Hematopoietic multipotent progenitor cell treated with erythropoietin and hydrocortisone succinate and interleukin-3 and kit ligand, for 6 days (in vitro differentiated cells): ENCODE data around the gene KISS1R.

Experiments
- DNase-seq: peaks from one replicate; pipeline ENCODE4 v3.0.0-alpha.2; 2015

Gene KISS1R

DNA sequence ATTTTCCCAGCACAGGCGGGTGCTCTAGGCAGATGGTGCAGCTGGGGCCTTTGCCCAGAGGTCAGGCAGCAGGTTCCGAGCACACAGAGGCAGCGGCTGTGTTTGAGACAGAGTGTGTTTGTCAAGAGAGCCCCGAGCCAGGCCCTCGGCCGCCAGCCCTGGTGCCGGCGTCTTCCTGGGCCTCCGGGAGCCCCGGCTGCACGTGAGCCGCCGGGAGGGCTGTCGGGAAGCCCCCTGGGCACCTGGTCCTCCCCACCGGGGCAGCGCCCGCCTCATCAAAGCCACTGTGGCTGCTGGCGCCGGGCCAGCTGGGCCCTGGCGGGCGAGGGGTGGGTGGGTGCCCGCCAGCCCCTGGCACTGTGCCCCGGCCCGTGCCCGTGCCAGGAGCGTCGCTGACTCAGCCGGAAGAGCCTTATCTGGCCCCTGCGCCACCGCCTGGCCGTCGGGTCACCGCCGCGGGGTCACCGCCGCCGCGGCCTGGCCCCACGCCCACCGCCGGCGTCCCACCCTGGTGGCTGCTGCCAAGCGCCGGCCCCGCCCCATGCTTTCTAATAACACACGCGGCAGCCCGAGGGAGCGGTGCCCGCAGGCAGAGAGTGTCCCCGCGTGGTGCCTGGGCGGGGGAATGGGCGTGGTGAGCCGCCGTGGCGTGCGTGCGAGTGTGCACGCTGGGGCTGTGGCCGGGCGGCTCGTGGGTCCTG, 23.6 kb downstream of the KISS1R start:
- DNase-seq, result peak; percentile 96

DNA sequence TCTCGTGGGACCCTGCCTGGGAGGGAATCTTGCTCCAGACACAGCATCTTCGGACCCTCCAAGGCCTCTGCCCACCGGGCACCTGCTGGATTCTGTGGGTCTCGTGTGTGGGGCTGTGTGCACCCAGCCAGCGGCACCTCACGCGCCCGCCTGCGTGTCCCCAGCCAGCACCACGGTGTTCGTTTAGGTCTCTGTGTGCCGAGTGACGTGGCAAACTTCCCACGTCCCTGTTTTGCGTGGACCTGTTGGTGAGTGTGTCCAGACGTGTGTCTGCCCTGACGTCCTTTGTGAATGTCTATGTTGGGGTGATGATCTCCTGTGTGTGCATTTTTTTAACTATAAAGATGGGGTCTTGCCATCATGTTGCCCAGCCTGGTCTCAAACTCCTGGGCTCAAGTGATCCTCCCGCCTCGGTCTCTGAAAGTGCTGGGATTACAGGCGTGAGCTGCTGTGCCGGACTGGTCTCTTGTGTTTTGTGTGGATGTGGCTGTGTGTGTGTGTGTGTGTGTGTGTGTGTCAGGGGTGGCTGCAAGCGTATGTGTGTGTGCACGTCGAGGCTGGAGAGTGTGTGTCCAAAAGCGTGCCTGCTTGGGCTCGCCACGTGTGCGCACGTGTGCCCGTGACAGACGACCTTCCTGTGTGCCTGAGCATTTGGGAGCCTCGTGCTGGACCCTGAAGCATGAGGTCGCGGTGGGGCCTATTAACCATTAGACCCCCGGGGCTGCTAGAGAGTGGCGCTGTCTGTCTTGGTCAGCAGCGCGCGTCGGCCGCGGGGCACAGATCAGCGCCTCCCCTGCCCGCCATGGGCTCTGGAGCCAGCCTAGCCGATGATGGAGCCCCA, 24.4 kb downstream of the KISS1R start:
- DNase-seq, result no peak

DNA sequence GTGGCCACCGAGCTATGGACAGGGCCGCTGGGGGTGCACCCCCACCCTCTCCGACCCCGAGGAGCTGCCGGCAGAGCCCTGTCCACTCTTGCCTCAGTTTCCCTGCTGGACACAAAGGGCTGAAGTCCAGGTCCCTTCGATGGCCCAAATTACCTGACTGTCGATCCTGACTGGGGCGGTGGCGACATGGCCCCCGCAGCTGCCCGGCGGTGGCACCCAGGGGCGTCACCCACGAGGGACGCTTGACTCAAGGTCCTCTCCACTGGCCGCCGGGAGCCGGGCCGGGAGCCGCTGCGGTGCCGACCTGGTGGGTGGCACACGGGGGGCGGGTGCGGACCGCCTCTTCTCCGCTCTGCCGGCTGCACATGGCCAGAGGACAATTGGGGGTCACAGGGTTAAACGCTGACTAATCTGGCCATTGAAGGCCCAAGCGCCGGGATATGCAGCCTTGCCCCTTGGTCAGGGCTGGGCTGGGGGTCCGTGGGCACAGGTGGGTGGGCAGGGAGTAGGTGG, 25.1 kb downstream of the KISS1R start:
- no peak for DNase-seq

DNA sequence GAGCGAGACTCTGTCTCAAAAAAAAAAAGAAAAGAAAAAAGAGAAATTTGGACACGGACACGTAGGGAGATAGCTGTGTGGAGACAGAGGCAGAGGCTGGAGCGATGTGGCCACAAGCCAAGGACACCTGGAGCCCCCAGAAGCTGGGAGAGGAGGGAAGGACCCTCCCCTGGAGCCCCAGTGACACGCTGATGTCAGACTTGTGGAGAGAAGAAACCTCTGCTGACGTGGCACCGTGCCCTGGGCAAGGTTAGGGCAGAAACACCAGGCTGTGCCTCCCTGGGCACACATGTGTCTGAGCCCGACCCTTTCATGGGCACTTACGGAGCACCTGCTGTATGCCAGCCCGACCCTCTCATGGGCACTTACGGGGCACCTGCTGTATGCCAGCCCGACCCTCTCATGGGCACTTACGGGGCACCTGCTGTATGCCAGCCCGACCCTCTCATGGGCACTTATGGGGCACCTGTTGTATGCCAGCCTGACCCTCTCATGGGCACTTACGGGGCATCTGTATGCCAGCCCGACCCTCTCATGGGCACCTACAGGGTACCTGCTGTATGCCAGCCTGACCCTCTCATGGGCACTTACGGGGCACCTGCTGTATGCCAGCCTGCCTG, 26.5 kb downstream of the KISS1R start:
- no peak for DNase-seq

DNA sequence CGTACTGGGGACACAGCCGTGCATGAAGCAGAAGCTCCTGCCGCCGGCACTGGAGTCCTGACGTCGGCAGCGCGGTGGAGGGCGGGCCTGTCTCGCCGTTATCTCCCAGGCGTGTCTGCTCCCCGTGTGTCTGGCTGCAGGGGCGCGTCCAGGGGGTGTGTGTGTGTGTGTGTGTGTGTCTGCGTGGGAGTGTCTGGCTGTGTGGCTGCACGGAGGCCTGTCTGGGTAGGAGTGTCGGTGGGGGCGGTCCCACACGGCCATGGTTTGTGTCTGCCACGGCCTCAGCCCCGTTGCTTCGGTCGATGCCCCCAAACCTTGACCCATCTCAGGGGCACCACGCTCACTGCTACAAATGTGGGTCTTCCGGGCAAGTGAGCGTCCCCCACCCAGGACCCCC, 27.0 kb downstream of the KISS1R start:
- peak; percentile 95 for DNase-seq

DNA sequence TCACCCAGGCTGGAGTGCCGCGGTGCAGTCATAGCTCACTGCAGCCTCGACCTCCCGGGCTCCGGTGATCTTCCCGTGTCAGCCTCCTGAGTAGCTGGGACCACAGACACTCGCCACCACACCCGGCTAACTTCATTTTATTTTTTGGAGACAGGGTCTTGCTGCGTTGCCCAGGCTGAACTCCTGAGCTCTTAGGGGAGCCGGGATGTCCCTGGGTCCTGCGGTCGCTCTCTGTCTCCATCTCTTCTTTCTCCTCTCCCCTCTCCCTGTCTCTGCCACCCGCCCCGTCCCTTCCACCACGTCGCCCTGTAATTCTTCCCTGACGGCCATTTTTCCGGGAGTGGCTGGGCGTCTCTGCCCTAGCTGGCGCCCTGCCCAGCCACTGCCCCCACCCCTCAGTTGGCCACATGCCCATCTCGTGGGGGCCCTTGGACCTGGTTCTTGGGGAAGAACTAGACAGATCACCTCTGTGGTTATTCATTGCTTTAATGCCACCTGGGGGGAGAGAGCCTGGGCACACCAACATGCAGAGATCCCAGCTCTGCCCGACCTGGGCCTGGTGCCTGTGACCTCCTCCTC, 27.6 kb downstream of the KISS1R start:
- peak; percentile 68 for DNase-seq

DNA sequence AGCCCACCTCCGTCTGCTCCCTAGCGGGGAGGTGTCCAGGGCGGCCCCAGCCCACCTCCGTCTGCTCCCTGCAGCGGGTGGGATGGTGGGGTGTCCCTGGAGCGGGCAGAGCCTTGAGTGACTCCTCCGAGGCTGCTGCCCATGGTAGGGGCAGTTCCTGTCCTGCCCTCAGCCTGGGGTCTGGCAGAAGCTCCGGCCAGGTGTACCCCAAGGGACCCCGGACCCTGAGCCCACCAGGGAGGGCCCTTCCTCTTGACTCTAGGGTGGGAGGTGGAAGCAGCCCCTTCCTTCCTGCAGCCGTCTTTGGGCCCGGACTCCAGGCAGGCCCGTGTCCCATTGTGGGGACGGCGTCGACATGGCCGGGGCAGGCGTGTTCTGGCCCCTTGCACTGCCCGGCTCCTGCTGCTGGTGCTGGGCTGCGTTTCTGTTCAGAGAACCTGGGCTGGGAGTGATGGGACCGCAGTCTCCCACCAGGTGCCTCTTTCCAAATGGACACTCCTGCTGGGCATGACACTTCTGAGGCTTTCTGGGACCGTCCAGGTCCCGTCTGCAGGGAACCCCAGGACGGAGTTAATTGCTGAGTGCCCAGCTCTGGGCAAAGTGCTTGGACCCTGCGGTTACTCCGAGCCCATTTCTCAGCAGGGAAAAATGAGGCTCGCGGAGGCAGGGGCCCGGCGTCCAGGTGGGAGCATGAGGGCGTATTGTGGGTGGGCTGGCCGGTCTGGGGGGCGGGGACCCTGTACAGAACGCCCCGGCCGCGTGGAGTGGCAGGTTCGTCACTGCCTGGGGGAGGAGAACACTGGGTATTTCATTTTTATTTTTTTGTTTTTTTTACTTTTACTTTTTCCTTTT, 28.5 kb downstream of the KISS1R start:
- DNase-seq, result no peak

DNA sequence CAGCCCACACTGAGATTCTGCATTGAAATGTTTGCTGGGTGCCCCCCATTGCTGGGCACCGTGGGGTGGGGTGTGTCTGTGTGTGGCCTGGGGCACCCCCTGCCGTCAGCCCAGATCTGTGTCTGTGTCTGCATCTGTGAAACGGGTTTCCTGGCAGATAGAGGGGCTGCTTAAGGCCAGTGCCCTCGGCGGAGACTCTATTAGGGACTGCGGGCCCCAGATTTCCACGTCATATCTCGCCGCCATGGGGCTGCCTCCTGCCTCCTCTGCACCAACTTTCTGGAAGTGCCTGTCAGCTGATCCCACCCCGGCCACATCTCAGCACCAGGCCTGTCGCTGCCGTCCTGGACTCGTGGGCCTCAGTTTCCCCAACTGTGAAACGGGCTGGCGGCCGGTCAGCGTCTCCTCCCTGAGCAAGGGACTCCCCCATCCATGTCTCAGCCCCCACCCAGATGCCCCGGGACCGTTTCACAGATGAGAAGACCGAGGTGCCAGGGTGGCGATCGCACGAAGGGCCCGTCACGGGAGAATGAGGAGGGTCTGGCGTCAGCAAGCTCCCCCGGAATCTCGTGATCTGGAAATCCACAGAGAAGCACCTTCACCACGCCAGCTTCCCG, 30.1 kb downstream of the KISS1R start:
- no peak for DNase-seq

DNA sequence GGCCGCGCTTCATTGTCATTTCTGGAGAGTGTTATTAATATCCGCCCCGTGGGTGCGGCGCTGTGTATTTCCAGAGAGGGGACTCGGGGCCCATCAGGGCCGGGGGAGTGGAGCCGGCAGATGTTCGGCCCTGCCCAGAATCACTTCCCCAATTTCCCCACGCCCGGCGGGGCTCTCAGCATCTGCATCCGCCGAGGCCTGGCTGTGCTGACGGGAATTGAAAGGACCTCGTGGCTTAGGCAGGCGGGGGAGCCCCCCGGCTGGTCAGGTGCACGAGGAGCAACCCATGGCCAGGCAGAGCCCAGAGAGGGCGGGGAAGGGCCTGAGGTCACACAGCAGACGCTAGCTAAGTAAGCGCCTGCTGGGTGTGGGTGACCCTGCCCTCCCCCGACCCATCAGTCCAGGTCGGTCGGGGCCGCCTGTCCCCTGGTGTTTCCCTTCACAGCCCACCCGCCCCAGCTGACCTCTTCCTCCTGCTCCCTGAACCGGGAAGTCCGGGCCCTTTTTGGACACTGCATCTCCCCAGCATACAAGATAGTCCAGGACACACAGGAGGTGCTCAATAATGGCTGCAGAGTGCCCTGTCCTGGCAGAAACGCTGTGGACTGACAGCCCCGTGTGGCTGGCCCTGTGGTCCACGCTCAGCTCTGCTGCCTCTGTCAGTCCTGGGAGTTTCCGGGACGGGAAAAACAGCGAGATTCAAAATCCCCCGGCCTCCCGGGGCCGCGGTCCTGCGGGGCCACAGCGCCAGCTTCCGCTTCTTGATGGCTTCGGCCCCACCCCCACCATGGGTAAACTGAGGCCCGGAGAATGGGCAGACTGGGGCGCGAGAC, 30.8 kb downstream of the KISS1R start:
- peak; percentile 57 for DNase-seq

DNA sequence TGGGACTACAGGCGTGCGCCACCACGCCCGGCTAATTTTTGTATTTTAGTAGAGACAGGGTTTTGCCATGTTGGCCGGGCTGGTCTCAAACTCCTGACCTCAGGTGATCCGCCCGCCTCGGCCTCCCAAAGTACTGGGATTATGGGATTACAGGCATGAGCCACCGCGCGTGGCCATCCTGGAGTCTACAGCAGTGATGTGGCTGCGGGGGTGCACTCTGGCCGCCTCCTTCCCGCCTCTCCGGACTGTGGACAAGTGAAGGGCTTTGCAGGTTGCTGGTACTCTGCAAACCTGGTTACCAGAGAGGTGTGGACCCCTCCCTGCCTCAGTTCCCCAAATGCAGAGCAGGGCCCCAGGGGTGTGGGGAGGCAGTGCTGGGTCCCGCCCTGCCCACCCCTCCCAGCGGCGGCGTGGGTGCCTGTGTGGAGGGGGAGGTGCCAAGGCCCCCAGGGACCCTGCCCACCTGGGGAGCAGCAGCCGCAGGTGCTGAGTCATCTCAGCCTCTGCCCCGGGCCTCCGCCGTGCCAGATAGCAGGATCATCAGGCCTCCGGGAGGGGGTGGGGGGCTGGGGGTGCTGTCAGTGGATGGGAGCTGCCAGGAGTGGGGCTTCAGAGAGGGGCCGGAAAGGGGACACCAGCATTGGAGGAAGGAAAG, 31.8 kb downstream of the KISS1R start:
- no peak for DNase-seq

DNA sequence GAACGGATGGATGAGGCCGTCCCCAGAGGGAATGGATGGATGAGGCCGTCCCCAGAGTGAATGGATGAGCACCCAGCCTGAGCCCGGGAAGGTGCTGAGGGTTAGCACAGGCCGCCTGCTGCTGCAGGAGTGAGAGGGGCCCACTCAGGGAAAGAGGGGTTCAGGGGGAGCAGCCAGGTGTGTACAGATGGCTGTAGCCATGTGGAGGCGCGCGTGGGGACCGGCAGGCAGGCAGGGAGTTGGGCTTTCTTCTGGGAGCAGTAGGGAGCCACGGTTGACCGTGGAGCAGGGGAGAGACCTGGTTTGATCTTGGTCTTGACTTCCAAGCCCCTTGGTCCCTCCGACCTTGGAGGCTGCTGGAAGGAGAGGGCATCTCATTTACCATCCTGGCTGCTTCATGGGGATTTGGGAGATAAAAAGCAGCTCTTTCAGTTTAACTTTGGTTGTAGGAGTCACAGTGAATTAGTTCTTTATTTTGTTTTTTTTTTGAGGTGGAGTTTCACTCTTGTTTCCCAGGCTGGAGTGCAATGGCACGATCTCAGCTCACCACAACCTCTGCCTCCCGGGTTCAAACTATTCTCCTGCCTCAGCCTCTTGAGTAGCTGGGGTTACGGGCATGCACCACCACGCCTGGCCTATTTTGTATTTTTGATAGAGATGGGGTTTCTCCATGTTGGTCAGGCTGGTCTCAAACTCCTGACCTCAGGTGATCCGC, 33.4 kb downstream of the KISS1R start:
- no peak for DNase-seq

DNA sequence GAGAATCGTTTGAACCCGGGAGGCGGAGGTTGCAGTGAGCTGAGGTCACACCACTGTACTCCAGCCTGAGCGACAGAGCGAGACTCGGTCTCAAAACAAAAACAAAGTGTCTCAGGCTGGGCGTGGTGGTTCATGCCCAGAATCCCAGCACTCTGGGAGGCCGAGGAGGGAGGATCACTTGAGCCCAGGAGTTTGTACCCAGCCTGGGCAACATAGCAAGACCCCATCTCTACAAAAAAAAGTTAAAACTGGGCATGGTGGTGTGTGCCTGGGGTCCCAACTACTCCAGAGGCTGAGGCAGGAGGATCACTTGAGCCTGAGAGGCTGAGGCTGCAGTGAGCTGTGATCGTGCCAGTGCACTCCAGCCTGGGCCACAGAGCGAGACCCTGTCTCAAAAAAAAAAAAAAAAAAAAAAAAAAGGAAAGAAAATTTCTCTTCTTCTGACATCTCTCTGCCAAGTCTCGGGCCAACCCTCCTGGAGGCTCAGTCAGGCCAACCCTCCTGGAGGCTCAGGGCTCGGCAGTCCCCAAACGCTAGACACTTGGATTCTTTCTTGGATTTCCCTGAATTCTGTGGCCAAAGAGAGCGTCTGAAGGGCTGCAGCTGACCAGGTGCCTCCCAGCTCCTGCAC, 35.0 kb downstream of the KISS1R start:
- no peak for DNase-seq

DNA sequence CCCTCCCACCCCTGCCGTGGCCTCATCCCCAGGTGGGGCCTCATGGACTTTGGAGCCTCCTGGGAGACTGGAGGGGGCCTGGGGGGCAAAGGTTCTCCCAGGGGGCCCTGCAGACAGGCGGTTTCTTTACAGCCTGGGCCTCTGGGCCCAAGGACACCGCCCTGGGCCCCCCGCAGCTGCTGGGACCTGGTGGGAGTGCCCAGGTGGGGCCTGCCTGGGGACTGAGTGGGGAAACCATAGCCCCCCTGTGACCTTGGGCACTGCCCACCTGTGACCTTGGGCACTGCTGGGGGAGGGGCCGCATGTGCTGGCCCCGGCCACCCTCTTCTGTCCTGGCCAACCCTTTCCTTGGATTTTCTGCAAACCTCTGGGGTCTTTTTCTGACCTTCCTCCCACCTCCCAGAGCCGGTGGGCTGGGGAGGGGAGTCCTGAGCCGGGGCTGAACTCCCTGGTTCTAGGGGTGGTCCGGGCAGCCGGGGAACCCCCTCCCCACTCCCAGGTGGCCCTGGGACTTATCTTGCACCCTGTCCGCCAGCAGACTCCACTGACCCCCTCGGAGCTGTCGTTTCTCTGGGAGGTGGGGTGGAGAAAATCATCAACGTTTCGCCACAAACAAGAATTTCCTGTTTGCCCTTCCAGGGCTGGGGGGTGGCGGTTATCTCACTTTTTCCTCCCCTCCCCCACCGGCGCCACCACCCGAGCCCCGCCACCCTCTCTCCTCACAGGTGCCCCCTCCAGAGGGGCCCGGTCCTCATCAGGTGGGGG, 35.7 kb downstream of the KISS1R start:
- DNase-seq, result peak; percentile 41

DNA sequence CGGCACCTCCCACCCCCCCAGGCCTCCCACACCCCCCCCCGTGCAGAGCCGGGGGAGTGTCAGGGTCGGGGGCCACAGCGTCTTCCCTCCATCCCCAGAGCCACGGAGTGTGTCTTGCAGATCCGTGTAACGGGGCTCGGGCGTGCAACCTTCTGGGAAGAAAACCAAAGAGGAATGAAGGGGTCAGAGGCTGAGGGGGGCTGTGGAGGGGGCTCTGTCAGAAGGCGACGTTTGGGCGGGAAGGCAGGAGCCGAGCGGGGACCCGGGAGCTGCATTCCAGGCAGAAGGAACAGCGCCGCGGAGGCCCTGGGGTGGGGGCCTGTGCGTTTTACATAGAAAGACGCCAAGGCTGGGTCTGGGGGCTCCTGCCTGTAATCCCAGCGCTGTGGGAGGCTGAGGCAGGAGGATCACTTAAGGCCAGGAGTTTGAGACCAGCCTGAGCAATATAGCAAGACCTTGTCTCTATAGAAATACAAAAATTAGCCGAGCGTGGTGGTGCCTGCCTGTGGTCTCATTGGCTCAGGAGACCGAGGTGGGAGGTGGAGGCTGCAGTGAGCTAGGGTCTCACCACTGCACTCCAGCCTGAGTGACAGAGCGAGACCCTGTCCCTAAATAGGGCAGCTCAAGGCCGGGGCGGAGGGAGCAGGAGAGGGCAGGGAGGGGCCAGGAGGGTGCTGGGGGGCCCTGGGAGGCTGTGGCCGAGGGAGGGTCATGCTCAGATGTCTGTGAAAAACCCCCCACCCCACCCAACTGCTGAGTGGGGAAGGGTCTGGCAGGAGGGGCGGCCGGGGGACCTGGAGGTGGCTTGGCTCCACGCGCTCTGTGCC, 36.5 kb downstream of the KISS1R start:
- no peak for DNase-seq

DNA sequence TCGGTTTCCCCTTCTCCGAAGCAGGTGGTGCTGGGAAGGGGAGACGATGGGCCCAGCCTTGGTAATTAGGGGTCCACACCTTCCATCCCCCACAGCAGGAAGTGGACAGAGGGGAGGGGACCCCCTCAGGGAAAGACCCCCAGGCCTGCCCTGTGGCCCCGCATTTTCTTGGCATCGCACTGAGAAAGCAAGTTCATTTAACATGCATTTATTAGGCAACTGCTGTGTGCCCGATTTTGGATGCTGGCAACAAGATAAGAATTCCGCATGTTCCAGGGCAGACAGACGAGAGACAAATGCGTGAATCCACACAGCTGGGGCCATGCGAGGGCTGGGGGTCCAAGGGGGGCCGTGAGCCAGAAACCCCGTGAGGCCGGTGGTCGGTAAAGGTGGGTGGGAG, 37.1 kb downstream of the KISS1R start:
- no peak for DNase-seq

DNA sequence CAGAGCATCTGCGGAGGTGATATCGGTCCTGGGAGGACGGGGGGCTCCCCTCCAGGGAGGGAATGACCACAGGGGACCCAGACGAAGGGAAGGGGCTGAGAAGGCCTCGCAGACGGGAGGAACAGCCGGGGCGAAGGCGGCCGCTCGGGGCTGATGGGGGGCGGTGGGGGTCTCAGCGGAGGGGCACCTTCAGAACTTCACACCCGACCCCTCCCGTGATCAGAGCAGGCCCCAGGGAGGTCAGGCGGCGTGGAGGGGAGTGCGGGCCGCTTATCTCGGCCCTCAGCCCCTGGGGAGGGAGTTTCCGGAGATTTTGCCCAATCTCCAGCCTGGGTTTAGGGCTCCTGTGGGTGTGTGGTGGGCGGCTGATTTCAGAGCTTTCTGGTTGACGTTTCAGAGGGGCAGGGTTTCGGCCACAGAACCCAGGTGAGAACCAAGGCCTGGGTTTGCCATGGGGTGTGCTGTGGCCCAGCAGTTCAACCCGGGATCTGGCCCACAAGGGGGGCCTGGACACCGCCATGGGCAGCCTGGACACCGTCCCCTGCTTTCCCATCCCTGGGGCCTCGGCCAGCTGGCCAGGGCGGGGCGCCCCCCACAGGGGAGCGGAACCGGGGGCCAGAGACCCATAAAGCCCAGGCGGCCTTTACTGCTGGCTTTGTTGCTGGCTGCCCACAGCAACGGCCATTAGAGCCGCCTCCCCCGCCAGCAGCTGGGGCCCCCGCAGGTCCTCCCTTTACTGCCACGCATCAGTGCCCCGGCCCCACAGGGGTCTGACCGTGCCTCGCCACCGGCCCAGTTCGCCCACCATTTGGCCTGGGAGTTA, 37.8 kb downstream of the KISS1R start:
- DNase-seq, result peak; percentile 39
